K562 (cell line): ENCODE results near the gene FCHO2. TPM values are rescaled to one million over a fixed set of nuclear protein-coding genes. Genes with fewer than 3 reads are reported as not detected.

Experiments
- BMI1 ChIP-seq: fragments of 150-350 bp; IDR thresholded peaks from 2 replicates; pipeline ENCODE4 v1.6.1; 2014; ENCODE audit warnings: low read length
- CBFA2T2 ChIP-seq: fragments of 450-650 bp; conservative IDR thresholded peaks from 2 replicates; pipeline ENCODE4 v1.6.1; 2017; ENCODE audit warnings: mild to moderate bottlenecking
- CBX5 ChIP-seq: IDR thresholded peaks from 2 replicates; pipeline ENCODE4 v1.6.1; 2014; ENCODE audit warnings: low read depth, borderline replicate concordance
- CCAR2 ChIP-seq: fragments of 200-400 bp; formaldehyde crosslinking; IDR thresholded peaks from 2 replicates; pipeline ENCODE4 v1.6.1; 2017; ENCODE audit warnings: mild to moderate bottlenecking, low read depth, low read length
- CTBP1 ChIP-seq: fragments of 450-650 bp; IDR thresholded peaks from 2 replicates; pipeline ENCODE4 v1.6.1; 2016; ENCODE audit warnings: borderline replicate concordance
- EGR1 ChIP-seq: fragments of 450-650 bp; conservative IDR thresholded peaks from 2 replicates; pipeline ENCODE4 v1.6.1; 2017; ENCODE audit warnings: mild to moderate bottlenecking
- FOS ChIP-seq: IDR thresholded peaks from 3 replicates; pipeline ENCODE4 v1.6.1; 2011; ENCODE audit not compliant: insufficient read length; ENCODE audit errors: extremely low read depth
- HNRNPL ChIP-seq: fragments of 200-400 bp; formaldehyde crosslinking; IDR thresholded peaks from 2 replicates; pipeline ENCODE4 v1.6.1; 2017; ENCODE audit warnings: low read depth, mild to moderate bottlenecking, low read length
- MCM7 ChIP-seq, 2 experiments: fragments of 450-650 bp; IDR thresholded peaks; 2 replicates each; pipeline ENCODE4 v1.6.1; 2016 to 2018
- MEF2A ChIP-seq: IDR thresholded peaks from 2 replicates; pipeline ENCODE4 v1.6.1; 2011; ENCODE audit warnings: low read depth, mild to moderate bottlenecking, low read length, moderate library complexity; ENCODE audit not compliant: control insufficient read depth
- PHB2 ChIP-seq: fragments of 450-650 bp; IDR thresholded peaks from 2 replicates; pipeline ENCODE4 v1.6.1; 2017; ENCODE audit warnings: low read depth
- PRPF4 ChIP-seq: fragments of 200-400 bp; formaldehyde crosslinking; IDR thresholded peaks from one replicate; pipeline ENCODE4 v1.6.1; 2017; ENCODE audit warnings: low read length, low read depth, mild to moderate bottlenecking; ENCODE audit not compliant: insufficient read depth, poor library complexity, severe bottlenecking
- RFX7 ChIP-seq: fragments of 250-450 bp; sonication (Bioruptor Pico); IDR thresholded peaks from 2 replicates; pipeline ENCODE4 v1.5.1; 2021; ENCODE audit warnings: mild to moderate bottlenecking
- RNF2 ChIP-seq: sonication (generic); IDR thresholded peaks from 2 replicates; pipeline ENCODE4 v1.6.1; 2016
- ZNF165 ChIP-seq: fragments of 250-450 bp; sonication (Bioruptor Pico); IDR thresholded peaks from 2 replicates; pipeline ENCODE4 v1.4.0; 2020; ENCODE audit warnings: borderline replicate concordance
- ZNF253 ChIP-seq: fragments of 250-450 bp; sonication (Bioruptor Pico); conservative IDR thresholded peaks from 2 replicates; pipeline ENCODE4 v1.6.1; 2021; ENCODE audit warnings: mild to moderate bottlenecking
- ZNF408 ChIP-seq: fragments of 250-450 bp; sonication (Bioruptor Pico); IDR thresholded peaks from 2 replicates; pipeline ENCODE4 v1.4.0; 2020; ENCODE audit warnings: low read depth, mild to moderate bottlenecking, moderate library complexity
- ZNF41 ChIP-seq: fragments of 250-450 bp; sonication (Bioruptor Pico); conservative IDR thresholded peaks from 2 replicates; pipeline ENCODE4 v1.4.0; 2020; ENCODE audit warnings: mild to moderate bottlenecking
- polyA plus RNA-seq, 8 experiments: library from polyadenylated mRNA; depleted of rRNA in 4 of 8; stranded (reverse) in 5 of 8; unstranded in 3 of 8; fragments of >200 nt; fragmentation: Nextera tagmentation in 2 of 8; fragmentation: Illumina TruSeq in 1 of 8; extraction: Ambion mirVana in 2 of 8; extraction: Trizol in 1 of 8; gene quantifications; 2 replicates each; pipeline versions ENCODE4 v1.2.1 to v1.2.3, GENCODE V29; 2011 to 2014; ENCODE audit warnings: inconsistent platforms in 1 of 8, missing spikeins in 1 of 8
- total RNA-seq, 7 experiments: library from RNA; depleted of rRNA in 6 of 7; stranded (reverse); fragments of >200 nt in 6 of 7; fragmentation: Illumina TruSeq in 2 of 7; extraction: Trizol in 2 of 7; gene quantifications; 2 replicates each; pipeline versions ENCODE4 v1.2.1 to v1.2.3, GENCODE V29; 2011 to 2021; ENCODE audit warnings: low replicate concordance in 1 of 7
- TF ChIP-seq, protein P1 (sequence below): fragments of 250-450 bp; sonication (Bioruptor Pico); IDR thresholded peaks from 2 replicates; pipeline ENCODE4 v1.5.0; 2020; ENCODE audit warnings: mild to moderate bottlenecking, borderline replicate concordance
- TF ChIP-seq, protein P2 (sequence below): fragments of 250-450 bp; sonication (Bioruptor Pico); IDR thresholded peaks from 2 replicates; pipeline ENCODE4 v1.8.0; 2022; ENCODE audit warnings: moderate library complexity, mild to moderate bottlenecking, inconsistent platforms
- TF ChIP-seq, protein P3 (sequence below): fragments of 200-400 bp; formaldehyde crosslinking; IDR thresholded peaks from 2 replicates; pipeline ENCODE4 v1.6.1; 2017; ENCODE audit warnings: mild to moderate bottlenecking, low read depth, low read length, moderate library complexity
- TF ChIP-seq, protein P4 (sequence below): fragments of 250-450 bp; sonication (Bioruptor Pico); IDR thresholded peaks from 2 replicates; pipeline ENCODE4 v1.4.0; 2020; ENCODE audit warnings: mild to moderate bottlenecking, moderate library complexity

FCHO2 gene
- total and polyA plus RNA-seq, 9 of the 15 experiments (the other 6 are each of a cell fraction or from before 2014, with no cell fraction given) = 4.4 to 13.4 (median 8.3) TPM

DNA sequence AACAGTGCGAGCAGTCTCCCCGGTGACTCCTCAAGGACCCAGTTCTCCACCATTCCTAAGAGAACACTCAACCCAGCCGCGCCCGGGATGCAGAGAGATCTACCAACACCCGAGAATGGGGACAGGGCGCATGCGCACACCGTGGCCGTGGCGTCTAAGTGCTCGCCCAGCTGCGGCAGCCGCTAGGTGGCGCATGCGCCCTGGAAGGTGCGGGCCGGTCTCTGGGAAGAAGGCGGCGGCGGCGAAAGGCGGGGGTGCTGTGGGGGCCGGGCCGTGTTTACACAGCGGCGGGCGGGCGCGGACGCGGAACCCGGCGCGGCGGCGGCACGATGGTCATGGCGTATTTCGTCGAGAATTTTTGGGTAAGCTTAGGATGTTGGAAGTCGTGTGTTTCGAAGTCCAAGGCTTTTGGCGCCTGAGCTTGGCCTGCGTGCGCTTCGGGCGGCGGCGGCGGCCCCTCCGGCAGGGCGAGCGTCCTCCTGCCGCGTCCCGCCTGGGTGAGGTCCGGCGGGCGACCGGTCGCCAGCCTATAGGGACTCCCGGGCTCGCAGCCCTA is at the start of gene FCHO2 (continued):
- TF ChIP-seq, protein P1, sequence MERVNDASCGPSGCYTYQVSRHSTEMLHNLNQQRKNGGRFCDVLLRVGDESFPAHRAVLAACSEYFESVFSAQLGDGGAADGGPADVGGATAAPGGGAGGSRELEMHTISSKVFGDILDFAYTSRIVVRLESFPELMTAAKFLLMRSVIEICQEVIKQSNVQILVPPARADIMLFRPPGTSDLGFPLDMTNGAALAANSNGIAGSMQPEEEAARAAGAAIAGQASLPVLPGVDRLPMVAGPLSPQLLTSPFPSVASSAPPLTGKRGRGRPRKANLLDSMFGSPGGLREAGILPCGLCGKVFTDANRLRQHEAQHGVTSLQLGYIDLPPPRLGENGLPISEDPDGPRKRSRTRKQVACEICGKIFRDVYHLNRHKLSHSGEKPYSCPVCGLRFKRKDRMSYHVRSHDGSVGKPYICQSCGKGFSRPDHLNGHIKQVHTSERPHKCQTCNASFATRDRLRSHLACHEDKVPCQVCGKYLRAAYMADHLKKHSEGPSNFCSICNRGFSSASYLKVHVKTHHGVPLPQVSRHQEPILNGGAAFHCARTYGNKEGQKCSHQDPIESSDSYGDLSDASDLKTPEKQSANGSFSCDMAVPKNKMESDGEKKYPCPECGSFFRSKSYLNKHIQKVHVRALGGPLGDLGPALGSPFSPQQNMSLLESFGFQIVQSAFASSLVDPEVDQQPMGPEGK (CRISPR knock-in tag) = no peak
- TF ChIP-seq CCAR2 = no peak
- TF ChIP-seq, protein P2, sequence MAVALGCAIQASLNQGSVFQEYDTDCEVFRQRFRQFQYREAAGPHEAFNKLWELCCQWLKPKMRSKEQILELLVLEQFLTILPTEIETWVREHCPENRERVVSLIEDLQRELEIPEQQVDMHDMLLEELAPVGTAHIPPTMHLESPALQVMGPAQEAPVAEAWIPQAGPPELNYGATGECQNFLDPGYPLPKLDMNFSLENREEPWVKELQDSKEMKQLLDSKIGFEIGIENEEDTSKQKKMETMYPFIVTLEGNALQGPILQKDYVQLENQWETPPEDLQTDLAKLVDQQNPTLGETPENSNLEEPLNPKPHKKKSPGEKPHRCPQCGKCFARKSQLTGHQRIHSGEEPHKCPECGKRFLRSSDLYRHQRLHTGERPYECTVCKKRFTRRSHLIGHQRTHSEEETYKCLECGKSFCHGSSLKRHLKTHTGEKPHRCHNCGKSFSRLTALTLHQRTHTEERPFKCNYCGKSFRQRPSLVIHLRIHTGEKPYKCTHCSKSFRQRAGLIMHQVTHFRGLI (CRISPR knock-in tag) = no peak
- no peak for TF ChIP-seq FOS
- TF ChIP-seq ZNF408 (CRISPR knock-in tag) = no peak
- no peak for TF ChIP-seq ZNF165 (CRISPR knock-in tag)
- TF ChIP-seq, protein P3, sequence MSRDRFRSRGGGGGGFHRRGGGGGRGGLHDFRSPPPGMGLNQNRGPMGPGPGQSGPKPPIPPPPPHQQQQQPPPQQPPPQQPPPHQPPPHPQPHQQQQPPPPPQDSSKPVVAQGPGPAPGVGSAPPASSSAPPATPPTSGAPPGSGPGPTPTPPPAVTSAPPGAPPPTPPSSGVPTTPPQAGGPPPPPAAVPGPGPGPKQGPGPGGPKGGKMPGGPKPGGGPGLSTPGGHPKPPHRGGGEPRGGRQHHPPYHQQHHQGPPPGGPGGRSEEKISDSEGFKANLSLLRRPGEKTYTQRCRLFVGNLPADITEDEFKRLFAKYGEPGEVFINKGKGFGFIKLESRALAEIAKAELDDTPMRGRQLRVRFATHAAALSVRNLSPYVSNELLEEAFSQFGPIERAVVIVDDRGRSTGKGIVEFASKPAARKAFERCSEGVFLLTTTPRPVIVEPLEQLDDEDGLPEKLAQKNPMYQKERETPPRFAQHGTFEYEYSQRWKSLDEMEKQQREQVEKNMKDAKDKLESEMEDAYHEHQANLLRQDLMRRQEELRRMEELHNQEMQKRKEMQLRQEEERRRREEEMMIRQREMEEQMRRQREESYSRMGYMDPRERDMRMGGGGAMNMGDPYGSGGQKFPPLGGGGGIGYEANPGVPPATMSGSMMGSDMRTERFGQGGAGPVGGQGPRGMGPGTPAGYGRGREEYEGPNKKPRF = no peak
- TF ChIP-seq BMI1 = no peak
- peak; percentile 92 for TF ChIP-seq EGR1
- TF ChIP-seq RNF2 = no peak; the same call in 1 of the 2 replicates
- TF ChIP-seq MEF2A = no peak
- TF ChIP-seq, protein P4, sequence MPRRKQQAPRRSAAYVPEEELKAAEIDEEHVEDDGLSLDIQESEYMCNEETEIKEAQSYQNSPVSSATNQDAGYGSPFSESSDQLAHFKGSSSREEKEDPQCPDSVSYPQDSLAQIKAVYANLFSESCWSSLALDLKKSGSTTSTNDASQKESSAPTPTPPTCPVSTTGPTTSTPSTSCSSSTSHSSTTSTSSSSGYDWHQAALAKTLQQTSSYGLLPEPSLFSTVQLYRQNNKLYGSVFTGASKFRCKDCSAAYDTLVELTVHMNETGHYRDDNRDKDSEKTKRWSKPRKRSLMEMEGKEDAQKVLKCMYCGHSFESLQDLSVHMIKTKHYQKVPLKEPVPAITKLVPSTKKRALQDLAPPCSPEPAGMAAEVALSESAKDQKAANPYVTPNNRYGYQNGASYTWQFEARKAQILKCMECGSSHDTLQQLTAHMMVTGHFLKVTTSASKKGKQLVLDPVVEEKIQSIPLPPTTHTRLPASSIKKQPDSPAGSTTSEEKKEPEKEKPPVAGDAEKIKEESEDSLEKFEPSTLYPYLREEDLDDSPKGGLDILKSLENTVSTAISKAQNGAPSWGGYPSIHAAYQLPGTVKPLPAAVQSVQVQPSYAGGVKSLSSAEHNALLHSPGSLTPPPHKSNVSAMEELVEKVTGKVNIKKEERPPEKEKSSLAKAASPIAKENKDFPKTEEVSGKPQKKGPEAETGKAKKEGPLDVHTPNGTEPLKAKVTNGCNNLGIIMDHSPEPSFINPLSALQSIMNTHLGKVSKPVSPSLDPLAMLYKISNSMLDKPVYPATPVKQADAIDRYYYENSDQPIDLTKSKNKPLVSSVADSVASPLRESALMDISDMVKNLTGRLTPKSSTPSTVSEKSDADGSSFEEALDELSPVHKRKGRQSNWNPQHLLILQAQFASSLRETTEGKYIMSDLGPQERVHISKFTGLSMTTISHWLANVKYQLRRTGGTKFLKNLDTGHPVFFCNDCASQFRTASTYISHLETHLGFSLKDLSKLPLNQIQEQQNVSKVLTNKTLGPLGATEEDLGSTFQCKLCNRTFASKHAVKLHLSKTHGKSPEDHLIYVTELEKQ = no peak
- no peak for TF ChIP-seq RFX7 (CRISPR knock-in tag)
- TF ChIP-seq PRPF4 = no peak
- no peak for TF ChIP-seq HNRNPL
- no peak for TF ChIP-seq PHB2
- TF ChIP-seq ZNF253 (CRISPR knock-in tag) = no peak
- TF ChIP-seq CTBP1 = peak; percentile 96
- TF ChIP-seq MCM7 (IDR thresholded peaks at IDR 0.05) = no peak
- TF ChIP-seq CBX5 = no peak; the same call in 1 of the 2 replicates
- TF ChIP-seq CBFA2T2 = no peak
- no peak for TF ChIP-seq ZNF41 (CRISPR knock-in tag)
